ENCODE data around the gene SAC3D1.
"Not testable (repeated sequence)": the region's sequence is repeated elsewhere in the genome, so short reads cannot be mapped to it uniquely, and the experiment has no call there.

Gene SAC3D1

DNA sequence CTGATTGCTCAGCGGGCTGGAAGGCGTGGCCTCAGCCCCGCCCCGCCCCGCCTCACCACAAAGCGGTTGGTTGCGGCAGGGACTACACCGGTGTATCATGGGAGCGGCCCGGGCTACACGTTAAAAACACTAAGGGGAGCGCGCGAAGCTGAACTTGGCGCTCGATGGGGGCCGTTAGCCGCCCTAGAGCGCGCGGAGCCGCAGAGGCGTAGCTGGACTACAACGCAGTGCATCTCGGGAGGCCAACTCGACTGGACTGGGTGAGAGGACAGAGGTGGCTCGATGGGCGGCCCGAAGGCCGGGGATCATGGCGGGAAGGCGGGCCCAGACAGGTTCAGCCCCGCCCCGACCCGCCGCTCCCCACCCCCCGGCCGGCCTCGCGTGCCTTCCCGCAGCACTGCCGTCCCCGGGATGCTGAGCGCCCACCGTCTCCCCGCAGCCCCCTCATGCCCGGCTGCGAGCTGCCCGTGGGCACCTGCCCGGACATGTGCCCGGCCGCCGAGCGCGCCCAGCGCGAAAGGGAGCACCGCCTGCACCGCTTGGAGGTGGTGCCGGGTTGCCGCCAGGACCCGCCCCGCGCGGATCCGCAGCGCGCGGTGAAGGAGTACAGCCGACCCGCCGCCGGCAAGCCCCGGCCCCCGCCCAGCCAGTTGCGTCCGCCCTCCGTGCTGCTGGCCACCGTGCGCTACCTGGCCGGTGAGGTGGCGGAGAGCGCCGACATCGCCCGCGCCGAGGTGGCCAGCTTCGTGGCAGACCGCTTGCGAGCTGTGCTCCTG lies at the start of gene SAC3D1:
Gene SAC3D1, plus strand, starts transcription at position 364 of the 776 bp plus-strand sequence. Its CDS starts 83 bp downstream, at position 447.
- in situ Hi-C loops (cut with MboI; ENCODE audit: low sequenced_read_pairs), result no loop called here

DNA sequence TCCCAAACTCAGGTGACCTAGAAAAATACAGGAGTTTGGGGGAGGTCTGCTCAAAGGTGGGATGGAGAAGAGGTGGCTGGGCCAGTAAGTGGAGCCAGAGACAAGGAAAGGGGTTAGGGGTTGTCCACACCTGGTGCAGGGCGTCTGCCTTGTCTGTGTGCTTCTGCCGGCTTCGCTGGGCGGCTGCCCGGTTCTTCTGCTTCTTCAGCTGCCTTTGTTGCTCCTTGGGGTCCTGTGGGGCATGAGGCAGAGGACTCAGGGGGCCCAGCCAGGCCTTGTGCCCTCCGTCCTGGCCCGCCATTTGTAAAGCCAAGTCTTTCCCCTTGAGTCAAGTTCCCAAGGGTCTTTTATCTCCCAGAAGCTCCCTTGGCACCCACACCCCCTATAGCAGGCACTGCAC lies 46.7 kb upstream of the SAC3D1 start:
- in situ Hi-C loops (cut with MboI; ENCODE audit: low sequenced_read_pairs), result no loop called here

DNA sequence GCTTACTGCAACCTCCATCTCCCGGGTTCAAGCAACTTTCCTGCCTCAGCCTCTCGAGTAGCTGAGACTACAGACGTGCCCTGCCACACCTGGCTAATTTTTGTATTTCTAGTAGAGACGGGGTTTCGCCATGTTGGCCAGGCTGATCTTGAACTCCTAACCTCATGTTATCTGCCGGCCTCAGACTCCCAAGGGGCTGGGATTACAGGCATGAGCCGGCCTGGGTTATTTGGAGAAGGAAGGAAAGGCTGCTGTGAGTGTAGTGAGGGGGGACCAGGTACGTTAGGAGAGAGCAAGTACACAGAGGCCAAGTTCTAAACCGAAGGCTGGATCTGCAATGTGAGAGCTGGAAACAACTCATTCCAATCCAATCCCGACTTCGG lies 44.7 kb upstream of the SAC3D1 start:
- in situ Hi-C loops (cut with MboI; ENCODE audit: low sequenced_read_pairs), result no loop called here

DNA sequence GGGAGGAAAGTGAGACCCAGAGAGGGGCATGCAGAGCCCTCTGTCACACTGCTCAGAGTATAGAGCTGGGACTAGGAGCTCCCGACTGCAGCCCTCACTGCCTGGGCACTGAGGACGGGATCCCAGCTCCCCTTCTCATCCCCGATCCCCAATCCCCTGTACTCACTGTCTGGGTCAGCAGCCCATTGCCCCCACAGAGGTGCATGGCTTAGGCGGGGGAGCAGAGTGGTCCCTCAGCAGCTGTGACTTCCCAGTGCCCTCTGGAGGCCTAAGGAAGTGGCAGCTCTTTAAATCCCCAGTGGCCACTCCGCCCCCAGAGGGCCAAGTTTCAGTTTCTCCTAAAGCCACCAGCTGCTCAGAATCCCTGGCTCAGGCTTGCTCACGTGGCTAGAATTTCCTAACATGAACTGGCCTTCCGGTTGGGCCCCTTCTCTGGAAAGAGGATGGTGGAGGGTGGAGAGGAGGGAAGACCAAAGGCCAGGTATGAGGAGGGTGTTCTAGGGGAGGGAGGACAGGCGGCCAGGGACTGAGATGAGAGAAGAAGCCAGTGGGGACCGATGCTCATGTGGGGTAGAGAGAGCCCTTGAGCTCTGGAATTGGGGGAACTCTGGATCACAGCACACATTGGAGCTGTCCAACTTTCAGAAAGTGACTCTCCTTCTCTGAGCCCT lies 44.2 kb upstream of the SAC3D1 start, which contains the start of gene BATF2:
Gene BATF2, minus strand, starts transcription at position 262 of the 671 bp plus-strand sequence. Its CDS starts 57 bp downstream, at position 205.
- in situ Hi-C loops (cut with MboI; ENCODE audit: low sequenced_read_pairs), result no loop called here

DNA sequence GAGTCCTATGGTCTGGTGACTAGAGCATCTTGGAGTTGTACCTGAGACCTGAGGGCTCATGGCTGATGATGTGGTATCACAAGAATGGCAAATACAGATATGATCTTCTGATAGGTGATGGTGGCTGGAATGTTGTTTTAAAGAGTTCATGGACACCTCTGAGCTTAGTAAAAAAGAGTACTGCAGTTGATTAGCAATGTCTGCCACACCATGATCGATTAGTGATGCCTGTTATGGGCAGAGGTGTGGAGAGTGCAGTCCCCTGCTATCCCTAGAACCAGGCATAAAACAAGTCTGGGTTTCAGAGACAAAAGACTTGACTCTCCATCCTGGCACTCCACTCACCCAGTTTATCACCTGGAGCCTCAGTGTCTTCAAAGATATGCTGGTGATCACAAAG lies 42.9 kb upstream of the SAC3D1 start:
- in situ Hi-C loops (cut with MboI; ENCODE audit: low sequenced_read_pairs), result no loop called here

DNA sequence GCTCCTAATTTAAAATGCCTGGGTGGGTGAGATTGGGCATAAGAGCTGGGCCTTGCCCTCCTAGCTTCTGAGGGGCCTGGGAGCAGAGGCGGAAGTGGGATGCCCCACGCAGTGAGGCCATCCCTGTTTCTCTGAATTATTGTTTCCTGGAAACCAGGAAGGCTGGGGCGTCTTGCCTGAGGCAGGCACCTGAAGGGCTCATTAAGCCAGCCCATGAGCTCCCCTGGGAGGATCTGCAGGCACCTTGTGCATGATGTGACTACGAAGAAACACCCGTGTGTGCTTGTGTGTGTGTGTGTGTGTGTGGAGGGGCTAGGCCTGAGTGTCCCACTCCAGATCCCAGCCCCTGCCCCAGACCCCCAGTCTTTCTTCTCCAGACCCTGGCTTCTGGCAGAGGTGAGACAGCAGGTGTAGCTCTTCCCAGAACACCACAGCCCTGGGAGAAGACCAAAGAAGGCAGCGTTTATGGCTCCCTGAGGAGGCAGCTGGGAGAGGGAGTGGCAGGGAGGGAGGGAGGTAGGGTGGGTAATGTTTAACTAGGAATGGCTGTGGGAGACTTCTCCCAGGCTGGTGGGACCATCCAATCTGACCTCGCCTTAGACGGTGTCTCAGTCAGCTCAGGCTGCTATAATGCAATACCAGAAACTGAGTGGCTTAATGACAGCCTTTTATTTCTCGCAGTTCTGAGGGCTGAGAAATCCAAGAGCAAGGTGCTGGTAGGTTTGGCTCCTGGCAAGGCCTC lies 42.1 kb upstream of the SAC3D1 start:
- in situ Hi-C loops (cut with MboI; ENCODE audit: low sequenced_read_pairs), result no loop called here

DNA sequence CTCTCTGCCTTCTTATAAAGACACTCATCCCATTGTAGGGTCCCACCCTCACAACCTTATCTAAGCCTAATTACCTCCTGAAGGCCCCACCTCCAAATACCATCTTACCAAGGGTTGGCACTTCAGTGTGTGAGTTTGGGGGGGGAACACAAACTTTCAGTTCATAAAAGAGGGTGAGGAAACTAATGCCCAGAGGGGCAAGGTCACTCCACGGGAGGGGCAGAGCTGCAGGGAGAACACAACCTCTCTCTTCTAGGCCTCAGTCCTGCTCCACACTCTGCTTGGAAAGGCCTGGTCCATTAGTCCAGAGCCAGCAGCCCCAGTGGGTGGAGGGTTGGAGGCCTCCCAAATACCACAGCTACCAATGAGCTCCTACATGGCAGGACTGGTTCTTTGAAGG lies 41.5 kb upstream of the SAC3D1 start:
- in situ Hi-C loops (cut with MboI; ENCODE audit: low sequenced_read_pairs), result no loop called here

DNA sequence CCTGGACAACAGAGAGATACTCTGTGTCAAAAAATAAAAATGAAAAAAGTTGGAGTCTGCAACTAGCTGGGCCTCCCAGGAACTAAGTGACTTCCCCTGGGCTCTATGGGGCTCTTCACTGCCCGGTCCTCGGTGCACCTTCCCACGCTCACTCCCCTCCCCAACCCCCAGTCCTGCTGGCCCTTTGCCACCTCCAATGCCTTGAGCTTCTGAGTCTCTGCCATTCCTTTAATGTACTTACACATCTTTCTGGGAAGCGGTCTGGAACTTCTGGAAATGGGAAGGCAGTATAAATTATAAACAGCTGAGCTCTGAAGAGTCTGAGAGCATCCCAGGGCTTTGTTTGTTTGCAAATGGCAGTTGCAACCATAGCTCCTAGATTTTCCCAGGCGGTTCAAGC lies 38.3 kb upstream of the SAC3D1 start:
- in situ Hi-C loops (cut with MboI; ENCODE audit: low sequenced_read_pairs), result no loop called here

DNA sequence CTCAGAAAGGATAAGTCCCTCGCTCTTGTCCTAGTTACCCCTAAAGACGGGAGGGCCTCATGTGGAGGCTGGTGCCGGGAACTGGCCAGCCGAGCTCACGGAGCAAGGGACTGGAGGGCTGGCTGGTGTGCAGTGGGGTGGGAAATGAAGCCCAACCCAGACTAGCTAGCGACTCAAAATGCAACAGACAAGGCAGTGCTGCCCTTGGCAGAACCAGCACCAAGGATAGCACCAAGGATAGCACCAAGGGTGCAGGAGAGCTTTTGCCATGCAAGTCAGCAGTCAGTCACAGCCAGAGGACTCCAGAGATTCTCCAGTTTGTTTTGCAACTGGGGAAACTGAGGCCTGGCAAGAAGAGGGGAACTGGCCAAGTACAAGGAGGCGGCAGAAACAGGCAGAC lies 37.7 kb upstream of the SAC3D1 start:
- in situ Hi-C loops (cut with MboI; ENCODE audit: low sequenced_read_pairs), result no loop called here

DNA sequence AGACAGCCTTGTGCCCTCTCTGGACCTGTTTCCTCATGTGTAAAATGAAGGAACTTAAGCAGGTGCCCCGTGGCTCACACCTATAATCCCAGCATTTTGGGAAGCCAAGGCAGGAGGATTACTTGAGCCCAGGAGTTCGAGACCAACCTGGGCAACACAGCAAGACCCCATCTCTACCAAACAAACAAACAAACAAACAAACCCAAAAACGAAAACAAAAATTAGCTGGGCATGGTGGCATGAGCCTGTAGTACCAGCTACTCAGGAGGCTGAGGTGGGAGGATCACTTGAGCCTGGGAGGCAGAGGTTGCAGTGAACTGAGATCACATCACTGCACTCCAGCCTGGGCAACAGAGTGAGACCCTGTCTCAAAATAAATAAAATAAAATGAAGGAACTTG lies 37.0 kb upstream of the SAC3D1 start:
- in situ Hi-C loops (cut with MboI; ENCODE audit: low sequenced_read_pairs), result not testable (repeated sequence)

DNA sequence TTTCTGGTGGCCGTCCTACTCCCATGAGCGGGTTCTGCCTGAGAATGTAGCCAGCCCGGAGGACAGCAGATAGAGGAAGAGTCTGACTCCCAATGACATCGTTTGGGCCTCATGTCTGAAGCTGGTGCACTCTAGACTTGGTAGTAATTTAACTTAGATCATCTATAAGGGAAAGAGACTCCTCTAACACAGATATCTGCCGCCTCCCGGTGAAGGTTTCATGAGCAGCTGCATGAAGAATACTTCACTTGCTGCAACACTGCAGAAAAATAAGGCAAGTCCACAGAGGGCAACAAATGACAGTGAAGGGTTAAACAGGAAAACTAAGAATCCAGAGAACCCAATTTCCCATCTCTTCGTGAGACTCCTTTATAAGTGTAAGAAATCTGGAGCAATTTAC lies 33.0 kb upstream of the SAC3D1 start:
- in situ Hi-C loops (cut with MboI; ENCODE audit: low sequenced_read_pairs), result no loop called here

DNA sequence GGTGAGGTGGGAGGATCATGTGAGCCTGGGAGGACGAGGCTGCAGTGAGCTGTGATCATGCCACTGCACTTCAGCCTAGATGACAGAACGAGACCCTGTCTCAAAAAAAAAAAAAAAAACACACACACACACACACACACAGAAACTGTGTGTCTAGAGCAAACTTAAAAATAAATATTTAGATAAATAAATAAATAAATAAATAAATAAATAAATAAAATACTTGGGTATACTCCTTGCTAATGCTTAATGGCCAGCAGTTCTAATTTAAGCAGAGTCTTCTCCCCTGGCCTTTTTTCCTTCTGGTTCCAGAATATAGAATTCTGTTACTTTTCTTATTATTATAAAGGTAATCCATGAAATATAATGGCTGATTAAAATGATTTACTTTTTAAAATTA lies 32.1 kb upstream of the SAC3D1 start:
- in situ Hi-C loops (cut with MboI; ENCODE audit: low sequenced_read_pairs), result no loop called here

DNA sequence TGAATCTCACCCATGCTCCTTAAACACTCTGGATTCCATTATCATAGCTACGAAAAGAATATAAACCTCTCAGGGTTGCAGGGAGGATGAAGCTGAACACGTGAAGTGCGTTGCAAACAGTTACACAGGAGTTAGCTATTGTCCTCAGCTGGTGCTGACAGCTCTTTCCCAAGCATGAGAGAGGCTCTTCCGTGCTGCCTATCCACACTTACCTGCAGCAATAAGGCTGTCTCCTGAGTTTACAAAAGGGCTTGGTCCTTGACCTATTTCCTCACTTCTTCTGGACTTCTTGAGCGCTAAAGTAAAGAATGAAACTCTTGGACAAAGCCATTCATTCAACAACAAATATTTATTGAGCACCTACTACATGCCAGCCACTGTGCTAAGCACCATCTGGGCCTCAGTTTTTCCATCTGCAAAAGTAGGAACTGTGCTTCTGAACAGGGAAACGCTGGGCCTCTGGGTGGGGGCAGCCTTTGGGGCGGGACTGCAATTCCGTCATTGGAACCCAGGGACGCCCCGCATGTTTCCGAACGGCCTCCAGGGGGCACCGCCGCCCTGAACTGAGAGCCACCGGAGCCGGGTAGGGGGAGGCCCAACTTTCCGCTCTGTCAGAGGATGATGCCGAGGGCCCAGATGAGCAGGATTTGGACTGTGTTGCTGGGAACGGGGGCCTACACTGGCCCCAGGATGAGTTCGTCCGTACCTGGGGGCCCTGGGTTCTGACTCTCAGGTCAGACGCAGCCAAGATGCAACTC lies 27.7 kb upstream of the SAC3D1 start:
- in situ Hi-C loops (cut with MboI; ENCODE audit: low sequenced_read_pairs), result no loop called here

DNA sequence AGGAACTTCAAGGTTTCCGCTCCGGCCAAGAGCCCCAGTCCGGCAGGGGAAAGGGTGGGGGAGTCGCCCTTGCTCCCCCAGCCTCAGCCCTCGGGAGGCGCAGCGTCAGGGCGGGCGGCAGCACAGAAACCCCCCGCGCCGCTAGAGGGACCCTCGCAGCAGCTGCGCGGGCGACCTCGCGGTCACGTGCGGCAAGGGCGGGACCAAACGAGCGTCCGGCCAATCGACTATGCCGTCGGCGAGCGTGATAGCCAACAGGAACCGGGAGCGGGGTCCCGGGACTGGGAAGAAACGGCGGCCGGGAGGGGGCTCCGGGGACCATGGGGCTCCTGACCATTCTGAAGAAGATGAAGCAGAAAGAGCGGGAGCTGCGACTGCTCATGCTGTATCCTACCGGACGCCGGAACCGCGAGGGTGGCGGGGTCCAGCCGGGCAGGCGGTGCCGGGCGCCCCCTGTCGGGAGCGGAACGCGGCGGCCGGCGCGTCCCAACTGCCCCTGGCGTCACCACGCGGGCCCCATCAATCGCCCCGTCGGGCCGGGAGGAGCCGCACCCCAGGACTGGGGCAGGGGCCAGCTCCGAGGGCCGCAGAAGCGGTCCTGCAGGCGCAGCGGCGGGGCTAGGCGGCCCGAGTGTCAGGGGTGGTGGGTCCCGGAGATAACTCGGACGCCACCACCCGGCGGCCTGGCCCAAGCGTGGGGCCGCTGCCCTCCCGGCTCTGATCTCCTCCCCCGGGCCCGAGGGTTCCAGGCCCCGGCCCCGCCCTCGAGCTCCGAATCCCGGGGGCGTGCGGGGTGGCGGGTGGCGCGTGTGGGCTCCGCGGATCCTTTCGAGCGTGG lies 26.9 kb upstream of the SAC3D1 start, which contains the start of gene ARL2:
Gene ARL2, plus strand, starts transcription at position 273 of the 838 bp plus-strand sequence. Its CDS starts 48 bp downstream, at position 321.
- in situ Hi-C loops (cut with MboI; ENCODE audit: low sequenced_read_pairs), result no loop called here

DNA sequence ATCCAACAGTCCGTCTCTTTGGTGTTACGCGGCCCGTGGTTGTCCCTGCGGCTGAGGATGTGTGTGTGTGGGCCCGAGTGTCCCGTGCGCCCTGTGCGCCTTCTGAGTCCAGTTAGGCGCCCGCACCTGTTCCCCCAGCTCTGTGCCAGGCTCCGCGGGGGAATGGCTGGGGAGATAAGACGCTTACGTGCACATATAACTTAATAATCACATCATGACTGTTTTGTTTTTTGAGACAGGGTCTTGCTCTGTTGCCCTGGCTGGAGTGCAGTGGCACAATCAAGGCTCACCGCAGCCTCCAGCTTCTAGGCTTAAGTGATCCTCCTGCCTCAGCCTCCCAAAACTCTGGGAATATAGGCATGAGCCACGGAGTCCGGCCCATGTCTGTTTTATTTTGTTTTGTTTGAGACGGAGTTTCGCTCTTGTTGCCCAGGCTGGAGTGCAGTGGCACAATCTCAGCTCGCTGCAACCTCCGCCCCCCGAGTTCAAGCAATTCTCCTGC lies 26.2 kb upstream of the SAC3D1 start:
- in situ Hi-C loops (cut with MboI; ENCODE audit: low sequenced_read_pairs), result no loop called here

DNA sequence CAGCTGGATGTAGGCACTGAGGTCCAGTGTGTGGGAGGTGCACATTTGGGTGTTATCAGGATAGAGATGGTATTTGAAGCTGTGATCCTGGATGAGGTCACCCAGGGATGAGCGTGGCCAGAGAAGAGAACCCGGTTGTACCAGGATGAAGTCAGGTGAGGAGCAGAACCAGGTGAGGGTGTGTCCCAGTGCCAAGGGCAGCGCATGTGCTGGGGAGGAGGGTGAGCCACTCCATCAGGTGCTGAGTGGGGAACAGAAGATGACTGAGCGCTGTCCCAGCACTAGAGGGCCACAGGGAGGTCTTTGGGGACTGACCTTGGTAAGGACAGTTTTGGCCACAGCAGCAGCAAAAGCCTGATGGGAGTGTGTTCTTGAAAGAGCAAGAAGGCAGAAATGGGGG lies 24.3 kb upstream of the SAC3D1 start:
- in situ Hi-C loops (cut with MboI; ENCODE audit: low sequenced_read_pairs), result no loop called here

DNA sequence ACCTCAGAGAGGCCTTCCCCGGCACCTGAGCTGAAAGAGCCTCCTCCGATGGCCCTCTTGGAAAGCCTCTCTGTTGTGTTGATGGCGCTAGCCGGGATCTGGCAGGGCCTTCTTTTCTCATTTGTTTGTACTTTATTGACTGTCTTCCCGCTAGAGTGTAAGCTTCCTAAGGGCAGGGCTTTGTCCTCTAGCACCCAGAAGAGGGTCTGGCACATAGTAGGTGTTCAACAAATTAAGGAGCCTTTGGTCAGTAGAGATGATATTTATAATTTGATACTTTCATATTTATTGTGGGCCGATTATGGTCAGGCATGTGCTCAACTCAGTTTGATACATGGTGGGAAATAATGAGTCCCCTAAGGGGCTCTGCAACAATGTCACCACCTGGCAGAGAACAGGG lies 23.1 kb upstream of the SAC3D1 start:
- in situ Hi-C loops (cut with MboI; ENCODE audit: low sequenced_read_pairs), result no loop called here

DNA sequence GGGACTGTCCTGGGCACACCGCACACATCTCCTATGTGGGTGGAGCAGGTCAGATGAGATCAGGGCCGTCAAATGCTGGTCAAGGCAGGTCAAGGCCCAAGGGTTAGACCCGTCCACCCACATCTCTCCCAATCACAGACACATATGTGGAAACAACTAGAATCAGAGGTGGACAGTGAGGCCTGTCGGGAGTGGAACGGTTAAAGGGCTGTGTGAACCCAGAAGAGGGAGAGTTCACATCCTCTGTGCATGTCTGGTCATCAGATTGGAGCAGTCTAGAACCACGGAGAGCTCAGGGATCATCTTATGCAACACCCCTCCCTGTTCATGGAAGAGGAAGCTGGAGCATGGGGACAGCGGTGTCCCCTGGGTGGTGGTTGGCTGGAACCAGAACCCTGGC lies 21.2 kb upstream of the SAC3D1 start:
- in situ Hi-C loops (cut with MboI; ENCODE audit: low sequenced_read_pairs), result no loop called here

DNA sequence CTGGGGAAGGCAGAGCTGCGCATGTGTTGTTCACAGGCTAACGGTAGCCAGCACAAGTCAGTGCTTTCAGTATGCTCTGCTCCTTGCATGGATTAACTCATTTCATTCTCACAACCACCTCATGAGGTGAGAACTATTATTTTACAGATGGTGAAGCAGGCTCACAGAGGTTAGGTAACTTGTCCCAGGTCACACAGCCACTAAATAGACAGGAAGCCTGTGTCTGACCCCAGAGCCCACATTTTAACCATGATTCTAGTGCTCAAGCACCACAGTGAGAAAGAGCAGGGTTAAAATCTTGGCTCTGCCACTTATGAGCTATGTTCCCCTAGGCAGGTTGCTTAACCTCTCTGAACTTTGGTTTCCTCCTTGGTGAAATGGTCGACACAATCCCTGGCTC lies 20.0 kb upstream of the SAC3D1 start:
- in situ Hi-C loops (cut with MboI; ENCODE audit: low sequenced_read_pairs), result no loop called here

DNA sequence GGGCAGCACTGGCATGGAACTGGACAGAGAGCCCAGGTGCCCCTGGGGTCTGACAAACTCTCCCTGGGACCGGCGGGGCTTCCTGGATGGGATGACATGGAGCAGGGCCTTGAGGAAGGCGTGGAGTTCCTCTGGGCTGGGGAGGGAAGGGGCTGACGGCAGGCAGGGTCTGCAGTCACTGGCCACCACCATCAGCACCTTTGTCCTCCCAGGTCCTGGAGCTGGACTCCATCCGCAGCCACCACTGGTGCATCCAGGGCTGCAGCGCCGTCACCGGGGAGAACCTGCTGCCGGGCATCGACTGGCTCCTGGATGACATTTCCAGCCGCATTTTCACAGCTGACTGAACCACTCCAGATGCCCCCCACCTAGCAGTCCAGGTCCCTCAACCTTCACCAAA lies 19.5 kb upstream of the SAC3D1 start:
- in situ Hi-C loops (cut with MboI; ENCODE audit: low sequenced_read_pairs), result no loop called here
